ENCODE data around the gene MVB12B. TPM values are rescaled to one million over a fixed set of nuclear protein-coding genes. Genes with fewer than 3 reads are reported as not detected.

Gene MVB12B
- total and polyA plus RNA-seq, 7 donors = 1.5 to 25.6 (median 11.6) TPM

DNA sequence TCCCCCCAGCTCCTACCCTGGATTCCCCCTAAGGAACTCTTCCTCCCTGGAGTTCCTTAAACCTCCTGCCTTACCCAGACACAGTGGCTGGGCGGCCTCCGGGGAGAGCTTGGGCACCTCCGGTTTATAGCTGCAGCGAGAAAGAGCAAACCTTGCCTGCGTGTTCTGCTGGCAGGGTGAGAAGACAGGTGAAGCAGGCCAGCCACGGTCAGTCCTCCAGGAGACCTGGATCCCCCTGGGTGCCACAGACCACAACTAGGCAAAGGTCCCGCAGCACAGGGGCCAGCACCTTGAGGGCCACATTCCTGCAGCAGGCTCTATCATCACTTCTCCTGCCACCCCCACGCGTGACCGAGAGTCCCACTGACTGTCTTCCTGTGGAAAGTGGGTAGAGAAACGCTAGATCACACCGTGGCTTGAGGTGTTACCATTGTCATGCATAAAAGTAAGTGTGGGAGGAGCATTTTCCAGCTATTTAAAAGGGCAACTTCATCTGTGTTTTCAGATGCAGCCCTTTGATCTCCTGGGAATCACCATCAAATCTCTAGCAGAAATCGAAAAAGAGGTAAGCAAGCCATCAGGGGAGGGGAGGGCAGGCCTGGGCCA is 156.9 kb downstream of the MVB12B start:
- H3K27ac ChIP-seq = no peak overlapping the region
- H3K36me3 ChIP-seq (ENCODE audit: insufficient read depth in 1 of 2, low read depth in 1 of 2) = peaks cover 0 to 33% of the 10 kb centered on the region in 2 donors
- intact Hi-C loops (cut with DNase I) = no loop called here
- no peaks in the 10 kb centered on the region for H3K4me1 ChIP-seq
- 92 to 94% (median 93%) methylated on average over 13 of the region's 13 CpGs for WGBS, 3 donors
- TF ChIP-seq, protein P1, sequence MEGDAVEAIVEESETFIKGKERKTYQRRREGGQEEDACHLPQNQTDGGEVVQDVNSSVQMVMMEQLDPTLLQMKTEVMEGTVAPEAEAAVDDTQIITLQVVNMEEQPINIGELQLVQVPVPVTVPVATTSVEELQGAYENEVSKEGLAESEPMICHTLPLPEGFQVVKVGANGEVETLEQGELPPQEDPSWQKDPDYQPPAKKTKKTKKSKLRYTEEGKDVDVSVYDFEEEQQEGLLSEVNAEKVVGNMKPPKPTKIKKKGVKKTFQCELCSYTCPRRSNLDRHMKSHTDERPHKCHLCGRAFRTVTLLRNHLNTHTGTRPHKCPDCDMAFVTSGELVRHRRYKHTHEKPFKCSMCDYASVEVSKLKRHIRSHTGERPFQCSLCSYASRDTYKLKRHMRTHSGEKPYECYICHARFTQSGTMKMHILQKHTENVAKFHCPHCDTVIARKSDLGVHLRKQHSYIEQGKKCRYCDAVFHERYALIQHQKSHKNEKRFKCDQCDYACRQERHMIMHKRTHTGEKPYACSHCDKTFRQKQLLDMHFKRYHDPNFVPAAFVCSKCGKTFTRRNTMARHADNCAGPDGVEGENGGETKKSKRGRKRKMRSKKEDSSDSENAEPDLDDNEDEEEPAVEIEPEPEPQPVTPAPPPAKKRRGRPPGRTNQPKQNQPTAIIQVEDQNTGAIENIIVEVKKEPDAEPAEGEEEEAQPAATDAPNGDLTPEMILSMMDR (IDR thresholded peaks at IDR 0.05) = no peak
- no peaks in the 10 kb centered on the region for H3K9me3 ChIP-seq
- ATAC-seq = no peak
- no peaks in the 10 kb centered on the region for H3K27me3 ChIP-seq (ENCODE audit: insufficient read depth in 3 of 3, low read length in 2 of 3)
- DNase-seq = no peak
- no peak overlapping the region for H3K4me3 ChIP-seq

DNA sequence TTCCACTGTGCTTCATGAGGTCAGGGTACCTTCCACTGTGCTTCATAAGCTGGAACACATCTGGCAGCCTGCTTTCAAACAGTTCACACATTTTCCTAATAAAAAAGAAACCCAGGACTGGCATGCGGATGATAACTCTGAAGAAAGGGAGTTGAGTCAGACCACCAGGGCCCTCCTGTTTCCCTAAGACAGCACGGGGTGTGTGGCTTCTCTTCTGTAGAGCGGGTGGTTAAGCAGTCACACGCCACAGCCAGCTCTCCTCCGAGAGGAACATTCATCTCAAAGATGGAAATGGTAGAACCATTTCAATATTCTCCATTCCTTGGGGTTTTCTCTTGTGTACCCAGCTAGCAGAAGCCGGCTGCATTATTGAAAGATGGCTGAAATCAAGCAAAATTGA is 159.0 kb downstream of the MVB12B start:
- Histone ChIP-seq H3K27me3 (ENCODE audit: insufficient read depth in 3 of 3, low read length in 2 of 3) (no peaks in the 10 kb centered on the region), H3K4me3 (no peak overlapping the region), H3K36me3 (ENCODE audit: insufficient read depth in 1 of 2, low read depth in 1 of 2) (peaks cover 0 to 19% of the 10 kb centered on the region in 2 donors), H3K9me3 (no peaks in the 10 kb centered on the region), H3K4me1 (no peaks in the 10 kb centered on the region), H3K27ac (no peak overlapping the region)
- 92 to 94% (median 93%) methylated on average over 6 of the region's 6 CpGs for WGBS, 3 donors
- TF ChIP-seq, protein P1 (IDR thresholded peaks at IDR 0.05) = no peak
- intact Hi-C loops (cut with DNase I) = no loop called here
- no peak for DNase-seq
- ATAC-seq = no peak

DNA sequence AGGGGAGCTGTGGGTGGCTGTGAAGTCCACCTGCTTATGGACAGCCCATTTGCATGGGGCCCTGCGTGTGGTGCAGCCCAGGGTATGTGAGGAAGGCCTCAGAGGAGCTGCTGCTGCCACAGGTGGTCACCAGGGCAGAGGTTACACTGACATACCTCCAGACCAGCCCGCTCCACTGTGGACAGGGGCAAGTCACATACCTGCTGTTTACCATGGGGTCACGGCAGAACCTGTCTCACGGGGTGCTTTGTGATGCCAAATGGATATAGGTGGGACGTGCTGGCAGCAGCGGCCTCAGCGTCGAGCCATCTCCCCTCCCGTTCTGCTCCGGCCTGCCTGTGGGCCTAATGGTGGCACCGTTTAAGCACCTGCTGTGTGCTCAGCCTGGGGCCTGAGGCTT is 159.6 kb downstream of the MVB12B start:
- 92 to 96% (median 92%) methylated on average over 11 of the region's 11 CpGs for WGBS, 3 donors
- Histone ChIP-seq H3K27ac (no peak overlapping the region), H3K36me3 (ENCODE audit: insufficient read depth in 1 of 2, low read depth in 1 of 2) (peaks cover 0 to 17% of the 10 kb centered on the region in 2 donors), H3K9me3 (no peaks in the 10 kb centered on the region), H3K27me3 (ENCODE audit: insufficient read depth in 3 of 3, low read length in 2 of 3) (no peaks in the 10 kb centered on the region), H3K4me1 (no peaks in the 10 kb centered on the region), H3K4me3 (no peak overlapping the region)
- intact Hi-C loops (cut with DNase I) = no loop called here
- TF ChIP-seq, protein P1 (IDR thresholded peaks at IDR 0.05) = no peak
- no peak for DNase-seq
- no peak for ATAC-seq

DNA sequence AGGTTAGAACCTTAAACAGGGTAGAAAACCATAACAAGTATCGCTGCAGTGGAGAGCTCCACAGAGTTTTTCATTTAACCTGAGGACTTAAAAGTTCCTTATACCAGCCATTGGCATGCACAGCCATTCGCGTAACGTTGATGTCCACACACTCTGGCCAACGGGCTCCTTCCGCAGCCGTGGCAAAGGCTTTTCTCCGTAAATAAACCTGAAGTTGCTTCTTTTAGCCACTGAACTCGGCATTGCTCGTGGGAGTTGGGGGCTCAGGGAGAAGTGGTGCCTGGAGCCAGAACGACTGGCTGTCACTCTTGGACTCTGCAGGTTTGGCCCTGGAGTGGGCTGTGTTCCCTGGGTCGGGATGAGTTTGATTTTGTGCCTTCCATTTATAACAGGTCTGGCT is 161.2 kb downstream of the MVB12B start:
- 78 to 83% (median 82%) methylated on average over 12 of the region's 12 CpGs for WGBS, 3 donors

More for the DNA sequence above, 161.2 kb downstream of the MVB12B start:
- no peaks in the 10 kb centered on the region for H3K27me3 ChIP-seq (ENCODE audit: insufficient read depth in 3 of 3, low read length in 2 of 3)
- H3K9me3 ChIP-seq = no peaks in the 10 kb centered on the region
- H3K4me3 ChIP-seq = no peak overlapping the region
- no peak for DNase-seq
- H3K27ac ChIP-seq = no peak overlapping the region
- peaks cover 0 to 12% of the 10 kb centered on the region in 2 donors for H3K36me3 ChIP-seq (ENCODE audit: insufficient read depth in 1 of 2, low read depth in 1 of 2)
- TF ChIP-seq, protein P1 (IDR thresholded peaks at IDR 0.05) = no peak
- H3K4me1 ChIP-seq = no peaks in the 10 kb centered on the region
- no peak for ATAC-seq
- intact Hi-C loops (cut with DNase I) = no loop called here

Data from psoas muscle (tissue), 8 donors.